ENCODE results near the gene TOMM7.
A peak's percentile ranks its signal among the peaks of the same experiment; 100 is the strongest.
"Not testable (repeated sequence)": the region's sequence is repeated elsewhere in the genome, so short reads cannot be mapped to it uniquely, and the experiment has no call there.

Gene TOMM7

GRCh38 chr7:22837308-22837707, 14.7 kb upstream of the TOMM7 start:
- no peaks in the 10 kb centered on the region for H4K20me1 ChIP-seq (ENCODE audit: insufficient read depth, low read length, poor library complexity, severe bottlenecking)
- no peaks in the 10 kb centered on the region for H3K79me2 ChIP-seq (ENCODE audit: insufficient read depth, low read length)
- 0 out of 2 replicates have a peak overlapping the region, but pooled peaks have one; percentile 53 for H2AFZ ChIP-seq (ENCODE audit: low read length)
- no peaks in the 10 kb centered on the region for H3K9me3 ChIP-seq (ENCODE audit: insufficient read depth, low read depth, low read length)
- H3K9ac ChIP-seq (ENCODE audit: low read depth, low read length, poor library complexity, severe bottlenecking), result no peak overlapping the region
- H3K4me2 ChIP-seq (ENCODE audit: low read depth, low read length, poor library complexity, severe bottlenecking), result no peak overlapping the region
- no peaks in the 10 kb centered on the region for H3K4me1 ChIP-seq (ENCODE audit: insufficient read depth, low read length, poor library complexity, severe bottlenecking)
- H3K4me3 ChIP-seq (ENCODE audit: low read length, poor library complexity, severe bottlenecking), result no peak overlapping the region
- H3F3A ChIP-seq (ENCODE audit: low read depth), result no peaks in the 10 kb centered on the region
- no peaks in the 10 kb centered on the region for H3K36me3 ChIP-seq (ENCODE audit: insufficient read depth, low read length)
- H3K9me2 ChIP-seq (replicated peaks; ENCODE audit: low read depth, low read length), result no peaks in the 10 kb centered on the region
- TF ChIP-seq EZH2phosphoT487 (IDR thresholded peaks at IDR 0.05; ENCODE audit: borderline replicate concordance) (no peak), CTCF (conservative IDR thresholded peaks at IDR 0.05; ENCODE audit: low read length) (no peak)
- no peaks in the 10 kb centered on the region for H3K27me3 ChIP-seq (ENCODE audit: insufficient read depth, low read length, poor library complexity, severe bottlenecking)

- H3K9me3 ChIP-seq (ENCODE audit: insufficient read depth, low read depth, low read length), result not testable (repeated sequence)
These were observed 13.9 kb upstream of the TOMM7 start for GRCh38 chr7:22836506-22836905.

GRCh38 chr7:22833957-22834356, 11.3 kb upstream of the TOMM7 start:
- Histone ChIP-seq H3K4me2 (ENCODE audit: low read depth, low read length, poor library complexity, severe bottlenecking) (no peak overlapping the region), H3K27me3 (ENCODE audit: insufficient read depth, low read length, poor library complexity, severe bottlenecking) (no peaks in the 10 kb centered on the region), H4K20me1 (ENCODE audit: insufficient read depth, low read length, poor library complexity, severe bottlenecking) (no peaks in the 10 kb centered on the region), H3K4me3 (ENCODE audit: low read length, poor library complexity, severe bottlenecking) (no peak overlapping the region), H3K9me2 (replicated peaks; ENCODE audit: low read depth, low read length) (no peaks in the 10 kb centered on the region), H3F3A (ENCODE audit: low read depth) (no peaks in the 10 kb centered on the region), H2AFZ (ENCODE audit: low read length) (no peak overlapping the region), H3K9ac (ENCODE audit: low read depth, low read length, poor library complexity, severe bottlenecking) (no peak overlapping the region), H3K9me3 (ENCODE audit: insufficient read depth, low read depth, low read length) (no peaks in the 10 kb centered on the region), H3K36me3 (ENCODE audit: insufficient read depth, low read length) (no peaks in the 10 kb centered on the region), H3K79me2 (ENCODE audit: insufficient read depth, low read length) (no peaks in the 10 kb centered on the region), H3K4me1 (ENCODE audit: insufficient read depth, low read length, poor library complexity, severe bottlenecking) (no peaks in the 10 kb centered on the region)
- TF ChIP-seq EZH2phosphoT487 (IDR thresholded peaks at IDR 0.05; ENCODE audit: borderline replicate concordance), result no peak
- TF ChIP-seq CTCF (conservative IDR thresholded peaks at IDR 0.05; ENCODE audit: low read length), result no peak

More at GRCh38 chr7:22836506-22836905, 13.9 kb upstream of the TOMM7 start:
- H3K79me2 ChIP-seq (ENCODE audit: insufficient read depth, low read length); H3K9me2 ChIP-seq (replicated peaks; ENCODE audit: low read depth, low read length); H3K36me3 ChIP-seq (ENCODE audit: insufficient read depth, low read length); H3K4me2 ChIP-seq (ENCODE audit: low read depth, low read length, poor library complexity, severe bottlenecking); H4K20me1 ChIP-seq (ENCODE audit: insufficient read depth, low read length, poor library complexity, severe bottlenecking); H3K4me3 ChIP-seq (ENCODE audit: low read length, poor library complexity, severe bottlenecking); H3K4me1 ChIP-seq (ENCODE audit: insufficient read depth, low read length, poor library complexity, severe bottlenecking); H3K9ac ChIP-seq (ENCODE audit: low read depth, low read length, poor library complexity, severe bottlenecking); H3F3A ChIP-seq (ENCODE audit: low read depth); H3K27me3 ChIP-seq (ENCODE audit: insufficient read depth, low read length, poor library complexity, severe bottlenecking): not testable (repeated sequence)
- H2AFZ ChIP-seq (ENCODE audit: low read length), result peak overlapping the region; percentile 53; the same call in 1 of the 2 replicates

- H3F3A ChIP-seq (ENCODE audit: low read depth), result no peaks in the 10 kb centered on the region
- no peaks in the 10 kb centered on the region for H3K9me2 ChIP-seq (replicated peaks; ENCODE audit: low read depth, low read length)
- no peak overlapping the region for H3K9ac ChIP-seq (ENCODE audit: low read depth, low read length, poor library complexity, severe bottlenecking)
- H3K4me1 ChIP-seq (ENCODE audit: insufficient read depth, low read length, poor library complexity, severe bottlenecking), result no peaks in the 10 kb centered on the region
- no peaks in the 10 kb centered on the region for H3K79me2 ChIP-seq (ENCODE audit: insufficient read depth, low read length)
- no peak overlapping the region for H3K4me2 ChIP-seq (ENCODE audit: low read depth, low read length, poor library complexity, severe bottlenecking)
- H2AFZ ChIP-seq (ENCODE audit: low read length), result no peak overlapping the region
- H4K20me1 ChIP-seq (ENCODE audit: insufficient read depth, low read length, poor library complexity, severe bottlenecking), result no peaks in the 10 kb centered on the region
- H3K36me3 ChIP-seq (ENCODE audit: insufficient read depth, low read length), result no peaks in the 10 kb centered on the region
- no peak for TF ChIP-seq EZH2phosphoT487 (IDR thresholded peaks at IDR 0.05; ENCODE audit: borderline replicate concordance)
- TF ChIP-seq CTCF (conservative IDR thresholded peaks at IDR 0.05; ENCODE audit: low read length), result no peak
- H3K4me3 ChIP-seq (ENCODE audit: low read length, poor library complexity, severe bottlenecking), result no peak overlapping the region
- no peaks in the 10 kb centered on the region for H3K27me3 ChIP-seq (ENCODE audit: insufficient read depth, low read length, poor library complexity, severe bottlenecking)
- no peaks in the 10 kb centered on the region for H3K9me3 ChIP-seq (ENCODE audit: insufficient read depth, low read depth, low read length)
These were observed 10.6 kb upstream of the TOMM7 start for GRCh38 chr7:22833113-22833855.
